AG09309 (cell line): ENCODE measurements around the gene IGSF9B.
A peak's percentile ranks its signal among the peaks of the same experiment; 100 is the strongest.

ENCODE experiments used
- DNase-seq: peaks from one replicate; pipeline ENCODE4 v3.0.0-alpha.2; 2010; ENCODE audit warnings: low read depth
- H3K4me3 ChIP-seq: 2 replicates; pipeline ENCODE4 v1.5.1; 2011; ENCODE audit warnings: mild to moderate bottlenecking, low read depth, low read length, moderate library complexity; ENCODE audit not compliant: control insufficient read depth
- CTCF ChIP-seq: IDR thresholded peaks from 2 replicates; pipeline ENCODE4 v1.5.1; 2011; ENCODE audit warnings: mild to moderate bottlenecking, low read depth, low read length, inconsistent platforms; ENCODE audit not compliant: insufficient read depth, control insufficient read depth; ENCODE audit errors: missing control alignments

IGSF9B gene

GRCh38 chr11:133936136-133936535, 20.6 kb downstream of the IGSF9B start:
- no peak for TF ChIP-seq CTCF
- H3K4me3 ChIP-seq: no peak overlapping the region
- no peak for DNase-seq

- no peak for DNase-seq
- TF ChIP-seq CTCF: no peak
- no peak overlapping the region for H3K4me3 ChIP-seq
These were observed 21.2 kb downstream of the IGSF9B start for GRCh38 chr11:133935551-133935910.

GRCh38 chr11:133934599-133935550, 21.9 kb downstream of the IGSF9B start:
- no peak for TF ChIP-seq CTCF
- H3K4me3 ChIP-seq: no peak overlapping the region
- DNase-seq: peak; percentile 51

- no peak for TF ChIP-seq CTCF
- H3K4me3 ChIP-seq: no peak overlapping the region
- DNase-seq: no peak
These were observed 22.7 kb downstream of the IGSF9B start for GRCh38 chr11:133934096-133934495.

- no peak for DNase-seq
- TF ChIP-seq CTCF: no peak
- no peak overlapping the region for H3K4me3 ChIP-seq
These were observed 25.2 kb downstream of the IGSF9B start for GRCh38 chr11:133931449-133932060.

GRCh38 chr11:133930767-133931448, 25.9 kb downstream of the IGSF9B start:
- TF ChIP-seq CTCF: peak; percentile 72
- H3K4me3 ChIP-seq: no peak overlapping the region
- no peak for DNase-seq
